HG03565 (cell line): ENCODE data around the gene KLB.

Experiments used
- ATAC-seq: cut with Tn5 transposase; IDR thresholded peaks from one replicate; pipeline ENCODE4 v1.9.1; 2021; ENCODE audit warnings: mild to moderate bottlenecking, moderate library complexity; ENCODE audit not compliant: unreplicated experiment

Gene KLB

DNA sequence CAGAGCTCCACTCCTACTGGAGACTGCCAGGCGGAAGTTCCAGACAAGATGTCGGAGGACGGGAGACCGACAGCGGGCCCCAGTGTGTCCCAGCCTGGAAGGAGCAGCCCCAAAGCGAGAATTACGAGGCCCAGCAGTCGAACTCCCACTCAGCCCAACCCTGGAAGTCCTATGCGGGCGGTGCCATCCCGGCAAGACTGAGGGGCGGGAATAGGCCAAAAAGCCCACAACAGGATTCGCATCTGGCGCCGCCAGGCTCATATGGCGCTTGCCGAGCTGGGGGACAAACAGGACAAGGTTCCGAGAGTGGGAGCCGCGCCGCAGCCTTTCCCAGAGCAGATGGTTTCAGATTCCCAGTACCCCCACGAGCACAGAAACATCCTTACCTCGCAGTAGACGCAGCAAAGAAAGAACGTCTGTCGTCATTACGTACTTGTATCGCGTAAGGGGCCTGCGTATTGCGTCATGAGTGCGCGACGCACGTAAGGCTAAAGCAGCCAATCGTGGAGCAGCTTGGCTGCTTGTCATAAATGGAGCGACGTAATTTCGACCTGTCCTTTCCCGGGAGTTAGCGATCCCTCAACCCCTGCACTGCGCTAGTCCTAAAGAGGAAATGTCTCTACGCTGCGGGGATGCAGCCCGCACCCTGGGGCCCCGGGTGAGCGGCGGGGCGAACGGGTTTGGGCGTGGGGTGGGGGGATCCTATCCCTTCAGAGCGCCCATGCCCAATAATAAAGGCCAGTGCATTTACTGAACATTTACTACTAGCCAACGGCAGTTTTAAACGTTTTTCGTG is 52.0 kb downstream of the KLB start, which contains the start of the genes LIAS and RPL9:
Gene LIAS (plus strand): TSS at position 552 of the 796 bp plus-strand sequence. CDS start 62 bp downstream, at position 614.
Gene RPL9 (minus strand): TSS at position 418 of the 796 bp plus-strand sequence. CDS start 483 bp downstream, outside the sequence.
- peak; percentile 87 for ATAC-seq

DNA sequence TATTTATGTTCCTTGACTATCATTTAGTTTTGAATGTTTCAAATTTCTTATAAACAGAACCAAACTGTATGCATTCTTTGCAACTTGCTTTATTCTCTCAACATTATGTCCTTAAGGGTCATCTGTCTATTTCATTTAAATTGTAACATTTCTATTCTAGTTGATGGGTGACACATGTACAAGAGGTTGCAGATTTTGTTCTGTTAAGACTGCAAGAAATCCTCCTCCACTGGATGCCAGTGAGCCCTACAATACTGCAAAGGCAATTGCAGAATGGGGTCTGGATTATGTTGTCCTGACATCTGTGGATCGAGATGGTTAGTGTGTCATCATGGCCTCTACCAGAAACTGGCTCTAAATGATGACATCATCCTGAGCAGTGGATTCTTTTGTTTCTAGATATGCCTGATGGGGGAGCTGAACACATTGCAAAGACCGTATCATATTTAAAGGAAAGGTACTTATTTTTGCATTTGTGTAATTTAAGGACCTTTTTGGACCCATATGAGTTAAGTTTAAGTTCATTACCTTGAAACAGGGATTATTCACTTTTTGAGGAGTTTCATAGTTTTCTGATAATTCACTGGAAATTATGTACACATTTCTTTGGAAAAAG is 58.3 kb downstream of the KLB start:
- no peak for ATAC-seq

DNA sequence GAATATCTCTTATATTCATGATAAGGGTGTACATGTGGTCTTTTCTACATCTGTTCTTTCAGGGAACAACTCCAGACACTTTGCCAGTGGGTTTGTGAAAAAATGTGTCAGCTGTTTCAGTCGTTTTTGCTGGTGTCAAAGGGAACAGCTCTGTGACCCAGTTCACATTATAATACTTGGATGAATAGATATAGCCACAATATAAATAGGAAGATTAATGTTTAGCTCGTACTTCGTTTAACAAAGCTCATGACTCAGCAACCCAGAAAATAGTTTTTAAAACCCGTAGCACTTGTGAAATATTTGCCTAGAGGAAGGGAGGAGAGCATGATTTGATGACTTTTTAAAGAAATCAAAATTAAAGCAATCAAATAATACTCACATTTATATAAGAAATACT is 60.0 kb downstream of the KLB start:
- no peak for ATAC-seq

DNA sequence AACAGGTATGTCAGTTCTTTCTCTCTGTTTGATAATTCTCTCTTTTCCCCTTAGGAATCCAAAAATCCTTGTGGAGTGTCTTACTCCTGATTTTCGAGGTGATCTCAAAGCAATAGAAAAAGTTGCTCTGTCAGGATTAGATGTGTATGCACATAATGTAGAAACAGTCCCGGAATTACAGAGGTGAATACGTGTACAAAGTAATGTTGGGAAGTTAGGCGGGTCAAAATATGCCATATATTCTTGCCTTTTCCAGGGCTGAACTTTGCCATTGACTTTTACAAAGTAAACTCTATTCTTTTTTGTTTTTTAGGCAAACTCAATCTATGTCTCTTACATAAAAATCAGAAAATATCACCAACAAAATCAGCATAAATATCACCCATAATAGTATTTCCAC is 60.7 kb downstream of the KLB start:
- ATAC-seq, result no peak

DNA sequence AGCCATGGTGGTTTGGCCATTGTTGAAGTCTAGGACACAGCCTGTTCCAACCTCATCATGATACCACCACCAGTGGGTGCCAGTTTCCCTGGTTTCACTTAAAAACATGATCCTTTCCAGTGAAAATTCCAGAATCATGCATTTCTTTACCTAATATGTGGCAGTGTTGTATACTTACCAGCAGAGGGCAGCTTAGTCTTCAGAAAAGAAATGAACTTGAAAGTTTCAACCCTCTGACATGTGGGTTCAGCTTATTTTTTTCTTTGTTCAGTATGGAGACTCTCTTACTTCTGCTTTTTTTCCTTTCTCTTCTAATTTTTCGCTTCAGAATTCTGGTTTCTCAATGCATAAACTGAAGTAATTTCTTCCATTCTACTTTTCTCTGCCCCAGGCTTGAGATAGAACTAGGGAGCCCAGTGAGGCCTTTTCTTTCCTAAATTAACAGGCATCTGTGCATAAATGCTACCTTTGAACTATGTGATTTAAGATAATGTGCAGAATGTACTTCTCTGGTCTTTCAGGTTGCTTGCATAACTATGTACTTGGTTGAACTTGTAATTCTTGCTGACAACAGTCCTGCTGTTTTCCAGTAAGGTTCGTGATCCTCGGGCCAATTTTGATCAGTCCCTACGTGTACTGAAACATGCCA is 62.8 kb downstream of the KLB start:
- ATAC-seq, result no peak

DNA sequence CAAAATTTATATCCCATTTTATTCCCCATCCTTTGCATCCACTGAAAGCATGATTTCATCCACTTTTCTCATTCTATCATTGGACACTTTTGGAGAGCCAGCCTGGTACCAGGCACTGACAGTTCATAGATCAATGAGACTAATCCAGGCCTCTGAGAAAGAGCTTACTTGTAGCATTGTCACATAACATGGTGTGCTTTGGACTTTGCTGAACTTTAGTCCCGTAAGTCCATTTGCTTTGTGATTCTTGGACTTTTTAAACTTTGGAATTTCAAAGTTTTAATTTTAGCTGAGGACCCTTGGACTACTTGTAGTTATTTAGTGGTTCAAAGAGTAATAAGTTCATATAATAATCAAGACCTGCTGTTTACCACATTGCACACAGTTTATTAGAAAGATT is 63.7 kb downstream of the KLB start:
- ATAC-seq, result no peak

DNA sequence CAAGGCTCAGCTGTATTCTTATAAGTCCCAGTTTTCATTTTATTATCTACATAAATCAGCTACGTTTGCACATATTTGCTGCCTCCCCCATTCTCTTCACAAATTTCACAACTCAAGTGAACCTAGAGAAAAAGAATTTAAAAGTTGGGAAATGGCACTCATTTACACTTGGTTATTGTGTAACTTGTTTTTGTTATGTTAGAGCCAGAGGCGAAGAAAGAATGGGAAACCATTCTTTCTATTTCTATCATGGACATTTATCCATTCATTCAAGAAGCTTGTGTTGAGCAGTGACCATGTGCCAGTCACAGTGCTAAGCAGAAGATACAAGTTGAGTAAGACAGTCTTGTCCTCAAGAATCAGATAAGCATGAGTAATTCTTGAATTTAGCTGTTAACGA is 65.7 kb downstream of the KLB start:
- no peak for ATAC-seq

DNA sequence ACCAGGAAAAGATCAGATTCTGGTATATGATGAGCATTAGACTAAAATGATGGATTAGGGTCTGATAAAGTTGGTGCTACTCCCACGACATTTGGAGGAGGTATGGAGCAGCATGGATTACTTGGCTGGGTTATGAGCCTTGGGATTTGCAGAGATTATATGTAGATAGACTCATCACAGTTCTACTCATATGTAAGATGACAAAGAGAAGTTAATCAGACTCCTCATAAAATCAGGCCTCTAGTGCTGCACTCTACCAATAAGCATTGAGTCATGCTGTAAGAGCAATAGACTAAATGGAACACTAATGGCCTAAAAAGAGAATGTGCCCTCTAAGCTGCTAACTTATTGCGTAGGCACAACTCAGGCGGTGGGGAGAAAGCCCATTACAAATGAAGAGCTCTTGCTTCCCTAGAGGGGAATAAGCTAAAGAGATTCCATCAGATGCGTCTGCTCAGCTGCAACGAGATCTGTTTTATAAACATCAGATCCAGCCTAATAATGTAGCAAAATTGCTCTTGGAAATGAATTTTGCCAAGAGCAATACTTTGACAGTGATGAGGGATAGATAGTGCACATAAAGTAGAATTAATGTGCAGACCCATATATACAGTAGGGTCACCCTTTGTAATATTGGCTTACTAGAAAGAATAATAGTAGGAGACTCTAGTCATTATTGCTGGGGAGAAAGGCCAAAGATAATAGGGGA is 69.6 kb downstream of the KLB start:
- ATAC-seq, result no peak

DNA sequence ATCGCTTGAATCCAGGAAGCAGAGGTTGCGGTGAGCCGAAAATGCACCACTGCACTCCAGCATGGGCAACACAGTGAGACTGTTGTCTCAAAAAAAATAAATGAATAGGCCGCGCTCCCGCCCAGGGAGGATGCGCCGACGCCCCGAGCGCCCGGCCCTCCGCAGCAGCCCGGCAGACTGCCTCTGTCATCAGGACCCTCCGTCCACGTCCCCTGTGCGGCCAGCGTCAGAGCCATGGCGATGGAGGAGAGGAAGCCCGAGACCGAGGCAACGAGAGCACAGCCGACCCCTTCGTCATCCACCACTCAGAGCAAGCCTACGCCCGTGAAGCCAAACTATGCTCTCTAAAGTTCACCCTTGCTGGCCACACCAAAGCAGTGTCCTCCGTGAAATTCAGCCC is 73.5 kb downstream of the KLB start:
- no peak for ATAC-seq

DNA sequence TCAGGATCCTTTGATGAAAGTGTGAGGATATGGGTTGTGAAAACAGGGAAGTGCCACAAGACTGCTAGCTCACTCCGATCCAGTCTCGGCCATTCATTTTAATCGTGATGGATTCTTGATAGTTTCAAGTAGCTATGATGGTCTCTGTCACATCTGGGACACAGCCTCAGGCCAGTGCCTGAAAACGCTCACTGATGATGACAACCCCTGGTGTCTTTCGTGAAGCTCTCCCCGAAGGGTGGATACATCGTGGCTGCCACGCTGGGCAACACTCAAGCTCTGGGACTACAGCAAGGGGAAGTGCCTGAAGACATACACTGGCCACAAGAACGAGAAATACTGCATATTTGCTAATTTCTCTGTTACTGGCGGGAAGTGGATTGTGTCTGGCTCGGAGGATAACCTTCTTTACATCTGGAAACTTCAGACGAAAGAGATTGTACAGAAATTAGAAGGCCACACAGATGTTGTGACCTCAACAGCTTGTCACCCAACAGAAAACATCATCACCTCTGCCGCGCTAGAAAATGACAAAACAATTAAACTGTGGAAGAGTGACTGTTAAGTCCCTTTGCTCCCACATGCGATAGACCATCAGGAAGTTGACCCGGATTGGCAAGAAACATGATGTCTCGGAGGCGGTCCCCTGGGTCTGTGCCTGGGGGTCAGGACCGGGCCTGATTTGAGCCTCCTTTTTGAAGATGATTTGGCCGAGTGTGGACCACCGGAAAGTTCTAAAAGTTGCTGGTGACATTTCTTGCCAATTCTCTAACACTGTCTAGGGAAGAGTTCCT is 74.4 kb downstream of the KLB start:
- ATAC-seq, result no peak

DNA sequence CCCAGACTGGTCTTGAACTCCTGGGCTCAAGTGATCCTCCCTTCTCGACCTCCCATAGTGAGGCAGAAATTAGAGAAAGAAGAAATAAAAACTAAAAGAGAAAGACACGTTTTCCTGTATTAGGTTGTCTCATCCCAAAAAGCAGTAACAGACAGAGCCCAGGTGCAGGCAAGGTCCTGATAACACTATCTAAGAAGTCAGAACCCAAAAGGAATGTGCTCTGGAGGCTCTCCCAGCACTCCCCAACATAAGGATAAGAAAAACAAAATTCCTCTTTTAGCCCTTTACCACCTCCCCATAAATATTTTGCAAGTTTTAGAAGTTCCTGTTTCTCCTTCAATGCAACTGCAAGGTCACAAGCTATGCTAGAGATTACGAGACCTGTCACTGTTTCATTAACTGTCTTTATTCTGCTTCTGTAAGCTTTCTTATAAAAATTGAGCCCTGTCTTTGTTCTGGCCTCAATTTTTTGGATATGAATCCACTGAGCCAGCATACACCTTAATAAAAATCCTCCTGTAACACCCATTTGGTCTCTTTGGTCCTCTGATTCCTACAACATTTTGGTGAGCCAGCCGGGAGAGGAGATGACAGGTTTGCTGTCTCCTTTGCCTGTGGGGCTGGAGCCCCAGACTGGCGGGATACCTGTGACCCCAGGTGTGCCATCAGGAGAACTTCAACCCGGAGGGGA is 78.0 kb downstream of the KLB start:
- no peak for ATAC-seq

DNA sequence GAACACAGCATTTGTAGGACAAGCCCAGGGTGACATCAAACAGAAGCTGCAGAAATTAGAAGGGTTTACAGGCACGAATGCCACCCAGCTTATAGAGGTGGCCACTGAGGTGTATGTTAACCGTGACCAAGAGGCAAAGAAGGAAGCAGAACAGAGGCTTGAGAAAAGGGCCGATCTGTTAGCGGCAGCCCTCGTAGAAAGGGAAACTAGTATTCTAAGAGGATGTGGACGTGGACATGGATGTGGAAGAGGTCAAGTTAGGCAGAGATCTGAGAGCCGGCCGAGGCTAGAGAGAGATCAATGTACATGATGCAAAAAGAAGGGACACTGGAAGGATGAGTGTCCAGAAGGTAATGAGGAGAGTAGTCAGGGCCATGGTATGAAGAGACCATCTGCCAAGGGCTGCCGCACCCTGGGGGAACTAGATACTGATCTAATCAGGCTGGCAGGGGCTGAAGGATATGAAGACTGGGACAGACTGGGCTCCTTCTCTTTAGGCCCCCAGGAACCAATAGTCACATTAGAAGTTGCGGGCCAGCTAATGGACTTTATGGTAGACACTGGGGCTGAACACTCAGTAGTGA is 79.6 kb downstream of the KLB start:
- no peak for ATAC-seq

DNA sequence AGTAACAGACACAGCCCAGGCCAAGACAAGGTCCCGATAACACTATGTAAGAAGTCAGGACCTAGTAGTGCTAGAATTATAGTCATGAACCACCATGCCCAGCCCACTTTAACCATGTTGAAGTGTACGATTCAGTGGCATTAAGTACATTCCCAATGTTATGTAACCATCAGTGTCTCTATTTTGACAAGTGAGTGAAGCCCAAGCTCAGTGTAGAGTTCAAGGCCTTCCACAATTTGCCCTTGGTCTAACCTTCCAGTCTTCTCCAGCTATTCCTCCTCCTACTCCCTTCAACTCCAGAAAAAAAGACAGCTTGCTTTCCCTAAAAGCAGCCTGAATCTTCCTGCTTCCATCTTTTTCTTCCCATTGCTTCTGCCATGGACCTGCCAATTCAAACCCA is 83.6 kb downstream of the KLB start:
- no peak for ATAC-seq

DNA sequence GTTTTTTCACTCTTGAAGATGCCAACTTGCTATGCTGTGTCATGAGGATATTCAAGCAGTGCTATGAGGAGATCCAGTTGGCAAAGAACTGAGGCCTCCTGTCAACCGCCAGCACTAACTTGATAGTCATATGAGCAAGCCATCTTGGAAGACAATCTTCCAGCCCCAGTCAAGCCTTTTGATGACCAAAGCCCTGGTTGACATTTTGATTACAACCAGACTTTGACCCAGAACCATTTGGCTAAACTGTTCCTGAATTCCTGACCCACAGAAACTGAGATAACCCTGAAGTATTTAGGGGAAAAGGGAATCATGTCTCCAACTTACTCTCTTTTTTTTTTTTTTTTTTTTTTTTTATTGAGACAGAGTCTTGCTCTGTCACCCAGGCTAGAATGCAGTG is 87.6 kb downstream of the KLB start:
- ATAC-seq, result no peak

DNA sequence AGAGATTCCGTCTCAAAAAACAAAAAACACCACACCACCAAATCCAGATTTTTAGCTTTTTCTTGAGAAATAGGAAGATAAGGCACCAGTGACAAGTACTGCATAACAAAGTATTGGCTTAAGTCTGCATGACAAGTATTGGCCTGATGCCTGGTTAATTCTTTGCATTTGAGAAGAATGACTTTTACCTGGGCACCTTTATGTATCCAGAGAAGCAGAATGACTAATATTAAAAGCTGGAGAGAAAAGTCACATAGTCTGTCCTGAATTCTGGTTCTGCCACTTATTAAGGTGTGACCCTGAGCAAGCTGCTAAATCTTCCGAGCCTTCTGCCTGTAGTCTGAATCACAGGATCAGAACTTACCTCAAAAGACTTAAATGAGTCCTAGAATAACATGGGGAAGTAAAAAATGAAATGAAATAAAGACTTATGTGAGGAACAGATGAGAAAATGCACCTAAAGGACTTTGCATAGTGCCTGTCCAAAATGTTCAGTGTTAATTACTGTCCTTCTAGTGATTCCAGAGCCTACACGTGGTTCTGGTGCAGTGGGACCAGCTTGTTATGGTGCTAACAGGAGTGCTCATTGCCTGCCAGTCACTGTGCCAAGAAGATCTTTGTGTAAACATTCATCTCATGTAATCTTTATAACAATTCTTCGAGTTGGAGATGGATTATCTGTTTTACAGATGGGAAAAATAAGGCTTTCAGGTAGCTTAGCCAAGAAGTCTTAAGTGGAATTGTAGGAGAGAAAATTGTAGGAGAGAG is 88.9 kb downstream of the KLB start:
- no peak for ATAC-seq

DNA sequence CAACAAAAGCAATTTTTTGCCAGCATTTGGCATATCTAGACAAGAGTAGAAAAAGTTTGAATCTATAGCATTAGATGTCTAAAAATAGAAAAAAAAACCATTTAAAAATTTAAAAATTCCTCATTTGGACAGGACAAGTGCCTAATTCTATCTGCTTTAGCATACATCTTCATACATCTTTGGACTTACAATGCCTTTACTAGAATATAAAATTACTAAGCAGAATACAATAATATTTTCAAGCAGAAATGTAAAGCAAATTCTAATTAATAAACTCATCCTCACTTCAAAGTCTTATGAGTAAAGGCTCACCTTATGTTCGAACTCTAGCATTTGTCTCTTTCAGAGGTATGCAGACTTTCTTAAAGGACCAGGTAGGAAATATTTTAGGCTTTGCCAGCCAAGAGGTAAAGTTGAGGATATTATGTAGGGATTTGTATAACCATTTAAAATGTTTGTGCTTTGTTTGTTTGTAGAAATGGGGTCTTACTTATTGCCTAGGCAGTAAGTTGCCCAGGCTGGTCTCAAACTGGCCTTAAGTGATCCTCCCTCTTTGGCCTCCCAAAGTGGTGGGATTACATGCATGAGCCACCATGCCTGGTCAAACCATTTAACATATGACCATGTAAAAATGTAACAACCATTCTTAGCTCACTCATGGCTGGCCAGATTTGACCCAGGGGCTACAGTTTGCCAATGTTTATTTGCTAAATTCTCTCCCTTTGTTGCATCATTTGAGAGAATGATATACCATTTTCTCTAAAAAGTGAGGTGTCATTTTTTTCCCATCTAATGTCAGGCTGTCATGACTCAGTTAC is 91.4 kb downstream of the KLB start:
- ATAC-seq, result no peak

DNA sequence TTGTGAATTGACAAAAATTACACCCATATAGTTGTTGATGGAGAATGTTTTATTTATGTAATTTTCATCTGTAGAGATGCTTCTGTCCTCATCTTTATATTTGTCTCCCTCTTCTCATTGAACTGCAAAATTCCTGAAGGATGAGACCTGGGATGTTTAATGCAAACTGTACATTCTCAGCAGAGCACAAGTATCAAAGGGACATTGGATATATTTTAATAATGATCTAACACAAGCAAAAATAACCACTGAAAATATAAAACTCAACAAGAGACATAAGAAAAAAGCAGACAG is 91.9 kb downstream of the KLB start:
- no peak for ATAC-seq
